Measurements from ENCODE around the gene TARDBP.

- TF ChIP-seq, protein P1, sequence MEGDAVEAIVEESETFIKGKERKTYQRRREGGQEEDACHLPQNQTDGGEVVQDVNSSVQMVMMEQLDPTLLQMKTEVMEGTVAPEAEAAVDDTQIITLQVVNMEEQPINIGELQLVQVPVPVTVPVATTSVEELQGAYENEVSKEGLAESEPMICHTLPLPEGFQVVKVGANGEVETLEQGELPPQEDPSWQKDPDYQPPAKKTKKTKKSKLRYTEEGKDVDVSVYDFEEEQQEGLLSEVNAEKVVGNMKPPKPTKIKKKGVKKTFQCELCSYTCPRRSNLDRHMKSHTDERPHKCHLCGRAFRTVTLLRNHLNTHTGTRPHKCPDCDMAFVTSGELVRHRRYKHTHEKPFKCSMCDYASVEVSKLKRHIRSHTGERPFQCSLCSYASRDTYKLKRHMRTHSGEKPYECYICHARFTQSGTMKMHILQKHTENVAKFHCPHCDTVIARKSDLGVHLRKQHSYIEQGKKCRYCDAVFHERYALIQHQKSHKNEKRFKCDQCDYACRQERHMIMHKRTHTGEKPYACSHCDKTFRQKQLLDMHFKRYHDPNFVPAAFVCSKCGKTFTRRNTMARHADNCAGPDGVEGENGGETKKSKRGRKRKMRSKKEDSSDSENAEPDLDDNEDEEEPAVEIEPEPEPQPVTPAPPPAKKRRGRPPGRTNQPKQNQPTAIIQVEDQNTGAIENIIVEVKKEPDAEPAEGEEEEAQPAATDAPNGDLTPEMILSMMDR (IDR thresholded peaks at IDR 0.05; ENCODE audit: poor library complexity), result no peak
- TF ChIP-seq EZH2 (IDR thresholded peaks at IDR 0.05; ENCODE audit: borderline replicate concordance) (no peak), EZH2phosphoT487 (IDR thresholded peaks at IDR 0.05; ENCODE audit: low read depth, severe bottlenecking, unreplicated experiment) (no peak)
Observed at GRCh38 chr1:11013160-11013531, 692 bp downstream of the TARDBP start.

All from hepatocyte (in vitro differentiated cells).